ENCODE measurements around the gene EEF1AKMT1. TPM values are rescaled to one million over a fixed set of nuclear protein-coding genes. Genes with fewer than 3 reads are reported as not detected.
"Not testable (repeated sequence)": the region's sequence is repeated elsewhere in the genome, so short reads cannot be mapped to it uniquely, and the experiment has no call there.

EEF1AKMT1 gene
- total RNA-seq, 1 donor from 2014 or later: 4.5 TPM

GRCh38 chr13:20776751-20777150 is 3.0 kb upstream of the EEF1AKMT1 start:
- ATAC-seq: no peak

GRCh38 chr13:20775961-20776360 is 2.2 kb upstream of the EEF1AKMT1 start:
- ATAC-seq: no peak

- no peak for ATAC-seq
Observed at GRCh38 chr13:20774746-20775145, 985 bp upstream of the EEF1AKMT1 start.

GRCh38 chr13:20772401-20773131 is 1.2 kb downstream of the EEF1AKMT1 start:
- no peak for ATAC-seq

GRCh38 chr13:20769834-20770233 is 3.9 kb downstream of the EEF1AKMT1 start:
- ATAC-seq: no peak

GRCh38 chr13:20769091-20769490 is 4.7 kb downstream of the EEF1AKMT1 start:
- no peak for ATAC-seq

- ATAC-seq: no peak
Observed at GRCh38 chr13:20767309-20767943, 6.3 kb downstream of the EEF1AKMT1 start.

- no peak for ATAC-seq
Observed at GRCh38 chr13:20760872-20761271, 12.9 kb downstream of the EEF1AKMT1 start.

GRCh38 chr13:20754009-20754408 is 19.8 kb downstream of the EEF1AKMT1 start:
- no peak for ATAC-seq

- no peak for ATAC-seq
Observed at GRCh38 chr13:20749377-20749776, 24.4 kb downstream of the EEF1AKMT1 start.

GRCh38 chr13:20743830-20744404 is 29.8 kb downstream of the EEF1AKMT1 start:
- ATAC-seq: not testable (repeated sequence)

GRCh38 chr13:20740021-20740420 is 33.7 kb downstream of the EEF1AKMT1 start:
- ATAC-seq: no peak

GRCh38 chr13:20738616-20739015 is 35.1 kb downstream of the EEF1AKMT1 start:
- ATAC-seq: no peak

GRCh38 chr13:20729633-20730585 is 43.9 kb downstream of the EEF1AKMT1 start:
- ATAC-seq: no peak

- no peak for ATAC-seq
Observed at GRCh38 chr13:20728579-20729311, 45.0 kb downstream of the EEF1AKMT1 start.

- no peak for ATAC-seq
Observed at GRCh38 chr13:20727856-20728255, 45.9 kb downstream of the EEF1AKMT1 start.

GRCh38 chr13:20721454-20722357 is 52.1 kb downstream of the EEF1AKMT1 start:
- ATAC-seq: peak; percentile 40

- no peak for ATAC-seq
Observed at GRCh38 chr13:20721058-20721453, 52.7 kb downstream of the EEF1AKMT1 start.

- no peak for ATAC-seq
Observed at GRCh38 chr13:20720499-20720898, 53.3 kb downstream of the EEF1AKMT1 start.

GRCh38 chr13:20719783-20720182 is 54.0 kb downstream of the EEF1AKMT1 start:
- no peak for ATAC-seq

Data from esophagus mucosa (tissue), 1 donor.